MM.1S (cell line): ENCODE results near the gene SORCS2.

Experiments used
- EZH2 ChIP-seq: fragments of 300-600 bp; sonication (generic); optimal IDR thresholded peaks from 2 replicates; pipeline ENCODE3; 2017; ENCODE audit warnings: low read depth, mild to moderate bottlenecking, antibody characterized with exemption, low read length, mixed read lengths
- EZH2phosphoT487 ChIP-seq: fragments of 300-600 bp; sonication (generic); IDR thresholded peaks from 2 replicates; pipeline ENCODE4 v1.6.1; 2018; ENCODE audit warnings: antibody characterized with exemption, low read length
- TF ChIP-seq, protein P1 (sequence below): fragments of 300-600 bp; sonication (generic); IDR thresholded peaks from 2 replicates; pipeline ENCODE4 v1.5.1; 2016; ENCODE audit warnings: antibody characterized with exemption, low read length, mixed read lengths

DNA sequence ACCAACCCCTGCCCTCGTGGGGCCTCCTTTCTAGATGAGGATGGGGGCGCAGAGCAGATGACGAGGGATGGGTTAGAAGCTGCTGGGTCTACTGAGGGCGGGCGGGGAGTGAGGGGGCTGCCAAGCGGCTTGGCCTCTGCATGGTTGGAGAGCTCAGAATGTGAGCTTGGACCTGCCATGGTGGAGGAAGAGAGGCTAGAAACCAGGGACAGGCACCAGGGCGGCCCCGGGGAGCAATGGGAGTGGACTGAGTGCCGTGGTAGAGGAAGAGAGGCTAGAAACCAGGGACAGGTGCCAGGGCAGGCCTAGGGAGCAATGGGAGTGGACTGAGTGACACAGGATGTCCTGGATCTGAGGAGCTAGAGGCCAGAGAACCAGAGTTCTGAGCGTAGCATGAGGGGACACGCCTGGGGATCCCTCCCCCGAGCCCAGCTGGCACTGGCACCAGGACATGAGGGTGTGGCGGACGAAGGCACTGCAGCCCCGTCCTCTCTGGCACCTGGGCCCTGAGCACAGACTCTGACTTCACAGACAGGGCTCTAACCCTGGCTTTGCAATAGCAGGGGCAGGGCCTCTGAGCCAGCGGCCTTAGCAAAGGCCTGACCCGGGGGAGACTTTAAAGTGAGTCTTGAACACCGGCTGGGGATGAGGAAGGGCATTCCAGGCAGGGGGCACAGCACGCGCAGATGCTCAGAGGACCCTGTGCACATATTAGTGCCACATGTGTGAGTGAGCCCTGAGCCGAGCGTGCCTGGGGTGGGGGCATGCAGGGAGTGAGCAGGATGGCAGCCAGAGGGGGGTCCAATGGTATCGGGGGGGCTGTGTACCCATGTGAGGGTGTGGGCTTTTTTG lies 456.4 kb downstream of the SORCS2 start:
- no peak for TF ChIP-seq EZH2
- TF ChIP-seq, protein P1, sequence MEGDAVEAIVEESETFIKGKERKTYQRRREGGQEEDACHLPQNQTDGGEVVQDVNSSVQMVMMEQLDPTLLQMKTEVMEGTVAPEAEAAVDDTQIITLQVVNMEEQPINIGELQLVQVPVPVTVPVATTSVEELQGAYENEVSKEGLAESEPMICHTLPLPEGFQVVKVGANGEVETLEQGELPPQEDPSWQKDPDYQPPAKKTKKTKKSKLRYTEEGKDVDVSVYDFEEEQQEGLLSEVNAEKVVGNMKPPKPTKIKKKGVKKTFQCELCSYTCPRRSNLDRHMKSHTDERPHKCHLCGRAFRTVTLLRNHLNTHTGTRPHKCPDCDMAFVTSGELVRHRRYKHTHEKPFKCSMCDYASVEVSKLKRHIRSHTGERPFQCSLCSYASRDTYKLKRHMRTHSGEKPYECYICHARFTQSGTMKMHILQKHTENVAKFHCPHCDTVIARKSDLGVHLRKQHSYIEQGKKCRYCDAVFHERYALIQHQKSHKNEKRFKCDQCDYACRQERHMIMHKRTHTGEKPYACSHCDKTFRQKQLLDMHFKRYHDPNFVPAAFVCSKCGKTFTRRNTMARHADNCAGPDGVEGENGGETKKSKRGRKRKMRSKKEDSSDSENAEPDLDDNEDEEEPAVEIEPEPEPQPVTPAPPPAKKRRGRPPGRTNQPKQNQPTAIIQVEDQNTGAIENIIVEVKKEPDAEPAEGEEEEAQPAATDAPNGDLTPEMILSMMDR = no peak
- TF ChIP-seq EZH2phosphoT487 = no peak
